D721Med (cell line): ENCODE data around the gene HTT-AS.

ENCODE experiments used
- DNase-seq: peaks from one replicate; pipeline ENCODE4 v3.0.0; 2011; ENCODE audit warnings: low spot score; ENCODE audit not compliant: insufficient read length
- FAIRE-seq: peaks from 2 replicates; lab custom pipeline; 2011; peaks lifted over from hg19 to GRCh38; lab: Jason Lieb, UNC
- TF ChIP-seq, protein P1 (sequence below): IDR thresholded peaks from 2 replicates; pipeline ENCODE4 v1.5.1; 2012; ENCODE audit warnings: mild to moderate bottlenecking, control low read depth; ENCODE audit not compliant: insufficient read depth; ENCODE audit errors: missing control alignments

The HTT-AS gene

GRCh38 chr4:3041192-3042142 is 32.9 kb downstream of the HTT-AS start:
- FAIRE-seq (no peak), DNase-seq (no peak)
- TF ChIP-seq, protein P1, sequence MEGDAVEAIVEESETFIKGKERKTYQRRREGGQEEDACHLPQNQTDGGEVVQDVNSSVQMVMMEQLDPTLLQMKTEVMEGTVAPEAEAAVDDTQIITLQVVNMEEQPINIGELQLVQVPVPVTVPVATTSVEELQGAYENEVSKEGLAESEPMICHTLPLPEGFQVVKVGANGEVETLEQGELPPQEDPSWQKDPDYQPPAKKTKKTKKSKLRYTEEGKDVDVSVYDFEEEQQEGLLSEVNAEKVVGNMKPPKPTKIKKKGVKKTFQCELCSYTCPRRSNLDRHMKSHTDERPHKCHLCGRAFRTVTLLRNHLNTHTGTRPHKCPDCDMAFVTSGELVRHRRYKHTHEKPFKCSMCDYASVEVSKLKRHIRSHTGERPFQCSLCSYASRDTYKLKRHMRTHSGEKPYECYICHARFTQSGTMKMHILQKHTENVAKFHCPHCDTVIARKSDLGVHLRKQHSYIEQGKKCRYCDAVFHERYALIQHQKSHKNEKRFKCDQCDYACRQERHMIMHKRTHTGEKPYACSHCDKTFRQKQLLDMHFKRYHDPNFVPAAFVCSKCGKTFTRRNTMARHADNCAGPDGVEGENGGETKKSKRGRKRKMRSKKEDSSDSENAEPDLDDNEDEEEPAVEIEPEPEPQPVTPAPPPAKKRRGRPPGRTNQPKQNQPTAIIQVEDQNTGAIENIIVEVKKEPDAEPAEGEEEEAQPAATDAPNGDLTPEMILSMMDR = no peak

- TF ChIP-seq, protein P1 = no peak
- FAIRE-seq = no peak
Observed at GRCh38 chr4:3040452-3041191, 33.7 kb downstream of the HTT-AS start.

DNA sequence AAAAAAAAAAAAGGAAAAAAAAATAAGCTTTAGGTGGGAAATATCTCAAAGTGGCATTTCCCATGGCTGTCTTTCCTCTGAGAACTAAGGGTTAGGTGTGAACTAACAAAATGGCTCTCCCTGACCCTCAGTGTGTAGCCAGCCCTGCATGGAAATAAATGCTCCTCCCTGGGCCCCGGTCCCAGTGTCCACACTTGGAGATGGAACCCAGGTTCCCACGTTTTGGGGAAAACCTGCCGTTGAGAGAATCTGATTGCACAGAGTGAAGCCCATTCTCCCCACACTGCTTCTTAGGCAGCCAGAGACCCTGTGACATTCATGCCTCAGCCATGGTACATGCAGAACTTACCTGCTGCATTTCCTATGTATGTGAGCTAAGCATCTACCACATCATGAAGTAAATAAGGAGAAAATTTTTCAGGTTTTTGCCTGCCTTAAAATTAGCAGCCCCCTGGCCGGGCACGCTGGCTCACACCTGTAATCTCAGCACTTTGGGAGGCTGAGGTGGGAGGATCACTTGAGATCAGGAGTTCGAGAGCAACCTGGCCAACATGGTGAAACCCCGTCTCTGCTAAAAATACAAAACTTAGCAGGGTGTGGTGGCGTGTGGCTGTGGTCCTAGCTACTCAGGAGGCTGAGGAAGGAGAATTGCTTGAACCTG is 34.5 kb downstream of the HTT-AS start:
- TF ChIP-seq, protein P1 = no peak
- DNase-seq = no peak
- no peak for FAIRE-seq

More at GRCh38 chr4:3040452-3041191, 33.7 kb downstream of the HTT-AS start:
- DNase-seq = no peak

GRCh38 chr4:3037957-3038461 is 36.3 kb downstream of the HTT-AS start:
- FAIRE-seq (no peak), DNase-seq (no peak)
- TF ChIP-seq, protein P1 = no peak

GRCh38 chr4:3036131-3036952 is 38.0 kb downstream of the HTT-AS start:
- DNase-seq (no peak), FAIRE-seq (no peak)
- TF ChIP-seq, protein P1 = no peak

GRCh38 chr4:3035674-3036073 is 38.7 kb downstream of the HTT-AS start:
- FAIRE-seq (no peak), DNase-seq (no peak)
- TF ChIP-seq, protein P1 = no peak
